Neutrophil (primary cell): ENCODE data around the gene LILRB1.

Experiments used
- H3K27ac ChIP-seq: fragments of 200-600 bp; sonication (generic); 2 replicates; pipeline ENCODE4 v1.5.1; 2016; ENCODE audit warnings: mild to moderate bottlenecking, moderate library complexity
- H3K27me3 ChIP-seq: fragments of 200-600 bp; sonication (generic); 2 replicates; pipeline ENCODE4 v1.6.0; 2016; ENCODE audit warnings: mild to moderate bottlenecking
- H3K36me3 ChIP-seq: fragments of 200-600 bp; sonication (generic); 2 replicates; pipeline ENCODE4 v1.5.1; 2017
- H3K4me1 ChIP-seq, 2 experiments: fragments of 200-600 bp in 1 of 2; sonication (generic) in 1 of 2; 1 replicate in 1 of 2; 2 replicates in 1 of 2; pipeline versions ENCODE4 v1.5.1 to v1.6.1; 2013 to 2016; ENCODE audit warnings: low read depth in 1 of 2, low read length in 1 of 2, mild to moderate bottlenecking in 1 of 2, moderate library complexity in 1 of 2; ENCODE audit not compliant: control insufficient read depth in 1 of 2, insufficient read depth in 1 of 2
- H3K4me3 ChIP-seq, 2 experiments: fragments of 200-600 bp in 1 of 2; sonication (generic) in 1 of 2; 1 replicate in 1 of 2; 2 replicates in 1 of 2; pipeline ENCODE4 v1.5.1; 2013 to 2016; ENCODE audit warnings: low read depth in 1 of 2, low read length in 1 of 2, mild to moderate bottlenecking in 1 of 2, moderate library complexity in 1 of 2
- H3K9me3 ChIP-seq: fragments of 200-600 bp; sonication (generic); 2 replicates; pipeline ENCODE4 v1.5.1; 2016
- CTCF ChIP-seq: fragments of 200-600 bp; sonication (generic); IDR thresholded peaks from 2 replicates; pipeline ENCODE4 v1.5.1; 2016; ENCODE audit warnings: antibody characterized with exemption

The LILRB1 gene

GRCh38 chr19:54654447-54655321, 24.4 kb downstream of the LILRB1 start:
- H3K9me3 ChIP-seq: no peaks in the 10 kb centered on the region
- TF ChIP-seq CTCF: no peak
- H3K27ac ChIP-seq: no peak overlapping the region
- peaks cover 61% of the 10 kb centered on the region for H3K27me3 ChIP-seq
- no peaks in the 10 kb centered on the region for H3K36me3 ChIP-seq
- no peak overlapping the region for H3K4me3 ChIP-seq
- no peaks in the 10 kb centered on the region for H3K4me1 ChIP-seq

GRCh38 chr19:54659300-54659699, 29.0 kb downstream of the LILRB1 start:
- H3K9me3 ChIP-seq: no peaks in the 10 kb centered on the region
- TF ChIP-seq CTCF: no peak

GRCh38 chr19:54660306-54660705, 30.0 kb downstream of the LILRB1 start:
- Histone ChIP-seq H3K4me3 (no peak overlapping the region), H3K27me3 (peaks cover 43% of the 10 kb centered on the region), H3K27ac (no peak overlapping the region), H3K4me1 (no peaks in the 10 kb centered on the region), H3K36me3 (no peaks in the 10 kb centered on the region), H3K9me3 (no peaks in the 10 kb centered on the region)
- no peak for TF ChIP-seq CTCF

More at GRCh38 chr19:54659300-54659699, 29.0 kb downstream of the LILRB1 start:
- Histone ChIP-seq H3K4me3 (no peak overlapping the region), H3K36me3 (no peaks in the 10 kb centered on the region), H3K27me3 (peaks cover 46% of the 10 kb centered on the region), H3K27ac (no peak overlapping the region), H3K4me1 (no peaks in the 10 kb centered on the region)

- H3K9me3 ChIP-seq: no peaks in the 10 kb centered on the region
These were observed 30.7 kb downstream of the LILRB1 start for GRCh38 chr19:54660964-54661363.

GRCh38 chr19:54661846-54662481, 31.7 kb downstream of the LILRB1 start:
- TF ChIP-seq CTCF: no peak
- no peaks in the 10 kb centered on the region for H3K36me3 ChIP-seq
- no peaks in the 10 kb centered on the region for H3K9me3 ChIP-seq
- peaks cover 46% of the 10 kb centered on the region for H3K27me3 ChIP-seq
- H3K4me3 ChIP-seq: no peak overlapping the region
- no peaks in the 10 kb centered on the region for H3K4me1 ChIP-seq
- no peak overlapping the region for H3K27ac ChIP-seq

More at GRCh38 chr19:54660964-54661363, 30.7 kb downstream of the LILRB1 start:
- Histone ChIP-seq H3K27ac (no peak overlapping the region), H3K4me3 (no peak overlapping the region), H3K27me3 (peaks cover 39% of the 10 kb centered on the region), H3K4me1 (no peaks in the 10 kb centered on the region), H3K36me3 (no peaks in the 10 kb centered on the region)
- TF ChIP-seq CTCF: no peak
